ENCODE data around the gene ALG10B. TPM values are rescaled to one million over a fixed set of nuclear protein-coding genes. Genes with fewer than 3 reads are reported as not detected.

Gene ALG10B, protein sequence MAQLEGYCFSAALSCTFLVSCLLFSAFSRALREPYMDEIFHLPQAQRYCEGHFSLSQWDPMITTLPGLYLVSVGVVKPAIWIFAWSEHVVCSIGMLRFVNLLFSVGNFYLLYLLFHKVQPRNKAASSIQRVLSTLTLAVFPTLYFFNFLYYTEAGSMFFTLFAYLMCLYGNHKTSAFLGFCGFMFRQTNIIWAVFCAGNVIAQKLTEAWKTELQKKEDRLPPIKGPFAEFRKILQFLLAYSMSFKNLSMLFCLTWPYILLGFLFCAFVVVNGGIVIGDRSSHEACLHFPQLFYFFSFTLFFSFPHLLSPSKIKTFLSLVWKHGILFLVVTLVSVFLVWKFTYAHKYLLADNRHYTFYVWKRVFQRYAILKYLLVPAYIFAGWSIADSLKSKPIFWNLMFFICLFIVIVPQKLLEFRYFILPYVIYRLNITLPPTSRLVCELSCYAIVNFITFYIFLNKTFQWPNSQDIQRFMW
- 9.9 and 15.7 TPM in 2 replicates for total RNA-seq (ENCODE audit: low replicate concordance)

GRCh38 chr12:38316391-38317129, at the start of gene ALG10B:
Gene ALG10B (plus strand): TSS chr12:38316774. CDS start chr12:38316894, 120 bp downstream.
- H2AFZ ChIP-seq (replicated peaks), result peak within 1 kb of the TSS; percentile 99
- Mint-ChIP-seq H3K9me3 (no peaks in the 10 kb centered on the region), H3K4me3 (peak within 1 kb of the TSS; percentile 95), H3K27ac (peak within 1 kb of the TSS; percentile 82), H3K27me3 (ENCODE audit: insufficient read depth, low read depth) (no peaks in the 10 kb centered on the region), H3K4me1 (peaks cover 11% of the 10 kb centered on the region), H3K36me3 (no peaks in the 10 kb centered on the region)
- no peaks in the 10 kb centered on the region for H3K9me3 ChIP-seq (ENCODE audit: low read depth)
- H3K27me3 ChIP-seq, result no peaks in the 10 kb centered on the region
- no peaks in the 10 kb centered on the region for H3F3A ChIP-seq (ENCODE audit: low read depth)
- peak; percentile 96 for DNase-seq (ENCODE audit: low spot score)
- H3K4me2 ChIP-seq, result peak within 1 kb of the TSS; percentile 82
- H4K20me1 ChIP-seq (ENCODE audit: low read depth), result no peaks in the 10 kb centered on the region
- H3K79me2 ChIP-seq (ENCODE audit: low read depth), result peaks cover 4% of the 10 kb centered on the region
- H3K27ac ChIP-seq, result no peak within 1 kb of the TSS
- peak within 1 kb of the TSS; percentile 70 for H3K4me3 ChIP-seq
- H3K4me1 ChIP-seq, result peaks cover 3% of the 10 kb centered on the region
- H3K9ac ChIP-seq, result peak within 1 kb of the TSS; percentile 64
- no peaks in the 10 kb centered on the region for H3K36me3 ChIP-seq
- TF ChIP-seq EZH2phosphoT487 (IDR thresholded peaks at IDR 0.05), result no peak
- TF ChIP-seq, protein P1, sequence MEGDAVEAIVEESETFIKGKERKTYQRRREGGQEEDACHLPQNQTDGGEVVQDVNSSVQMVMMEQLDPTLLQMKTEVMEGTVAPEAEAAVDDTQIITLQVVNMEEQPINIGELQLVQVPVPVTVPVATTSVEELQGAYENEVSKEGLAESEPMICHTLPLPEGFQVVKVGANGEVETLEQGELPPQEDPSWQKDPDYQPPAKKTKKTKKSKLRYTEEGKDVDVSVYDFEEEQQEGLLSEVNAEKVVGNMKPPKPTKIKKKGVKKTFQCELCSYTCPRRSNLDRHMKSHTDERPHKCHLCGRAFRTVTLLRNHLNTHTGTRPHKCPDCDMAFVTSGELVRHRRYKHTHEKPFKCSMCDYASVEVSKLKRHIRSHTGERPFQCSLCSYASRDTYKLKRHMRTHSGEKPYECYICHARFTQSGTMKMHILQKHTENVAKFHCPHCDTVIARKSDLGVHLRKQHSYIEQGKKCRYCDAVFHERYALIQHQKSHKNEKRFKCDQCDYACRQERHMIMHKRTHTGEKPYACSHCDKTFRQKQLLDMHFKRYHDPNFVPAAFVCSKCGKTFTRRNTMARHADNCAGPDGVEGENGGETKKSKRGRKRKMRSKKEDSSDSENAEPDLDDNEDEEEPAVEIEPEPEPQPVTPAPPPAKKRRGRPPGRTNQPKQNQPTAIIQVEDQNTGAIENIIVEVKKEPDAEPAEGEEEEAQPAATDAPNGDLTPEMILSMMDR (IDR thresholded peaks at IDR 0.05), result peak; percentile 71
- TF ChIP-seq EZH2 (IDR thresholded peaks at IDR 0.05), result peak; percentile 46

- no peak overlapping the region for H3K9ac ChIP-seq
- no peaks in the 10 kb centered on the region for H3K27me3 ChIP-seq
- H4K20me1 ChIP-seq (ENCODE audit: low read depth), result no peaks in the 10 kb centered on the region
- no peaks in the 10 kb centered on the region for H3K36me3 ChIP-seq
- TF ChIP-seq EZH2 (IDR thresholded peaks at IDR 0.05) (no peak), EZH2phosphoT487 (IDR thresholded peaks at IDR 0.05) (no peak)
- TF ChIP-seq, protein P1 (IDR thresholded peaks at IDR 0.05), result no peak
- H3K9me3 Mint-ChIP-seq, result peaks cover 9% of the 10 kb centered on the region
- H3K4me2 ChIP-seq, result no peak overlapping the region
- H3K27ac Mint-ChIP-seq, result no peak overlapping the region
- no peaks in the 10 kb centered on the region for H3K36me3 Mint-ChIP-seq
- no peak overlapping the region for H3K4me3 ChIP-seq
- H3K4me3 Mint-ChIP-seq, result no peak overlapping the region
- H3K4me1 Mint-ChIP-seq, result no peaks in the 10 kb centered on the region
- H3K4me1 ChIP-seq, result no peaks in the 10 kb centered on the region
- no peaks in the 10 kb centered on the region for H3K79me2 ChIP-seq (ENCODE audit: low read depth)
- no peak overlapping the region for H3K27ac ChIP-seq
- H3F3A ChIP-seq (ENCODE audit: low read depth), result no peaks in the 10 kb centered on the region
- peaks cover 3% of the 10 kb centered on the region for H3K27me3 Mint-ChIP-seq (ENCODE audit: insufficient read depth, low read depth)
- no peak overlapping the region for H2AFZ ChIP-seq (replicated peaks)
- peaks cover 23% of the 10 kb centered on the region for H3K9me3 ChIP-seq (ENCODE audit: low read depth)
- no peak for DNase-seq (ENCODE audit: low spot score)
Observed at GRCh38 chr12:38268612-38269011, 48.0 kb upstream of the ALG10B start.

- no peak for DNase-seq (ENCODE audit: low spot score)
Observed at GRCh38 chr12:38269897-38270296, 46.7 kb upstream of the ALG10B start.

More at GRCh38 chr12:38269897-38270296, 46.7 kb upstream of the ALG10B start:
- Histone ChIP-seq H3K4me2 (no peak overlapping the region), H2AFZ (replicated peaks) (no peak overlapping the region), H3K36me3 (no peaks in the 10 kb centered on the region), H3K79me2 (ENCODE audit: low read depth) (no peaks in the 10 kb centered on the region), H3F3A (ENCODE audit: low read depth) (no peaks in the 10 kb centered on the region), H4K20me1 (ENCODE audit: low read depth) (no peaks in the 10 kb centered on the region), H3K4me1 (no peaks in the 10 kb centered on the region), H3K9me3 (ENCODE audit: low read depth) (peaks cover 23% of the 10 kb centered on the region), H3K4me3 (no peak overlapping the region), H3K27me3 (no peaks in the 10 kb centered on the region), H3K9ac (no peak overlapping the region), H3K27ac (no peak overlapping the region)
- Mint-ChIP-seq H3K27ac (no peak overlapping the region), H3K36me3 (no peaks in the 10 kb centered on the region), H3K4me3 (no peak overlapping the region), H3K9me3 (peaks cover 7% of the 10 kb centered on the region), H3K27me3 (ENCODE audit: insufficient read depth, low read depth) (peaks cover 3% of the 10 kb centered on the region), H3K4me1 (no peaks in the 10 kb centered on the region)
- TF ChIP-seq, protein P1 (IDR thresholded peaks at IDR 0.05), result no peak
- TF ChIP-seq EZH2phosphoT487 (IDR thresholded peaks at IDR 0.05) (no peak), EZH2 (IDR thresholded peaks at IDR 0.05) (no peak)

Data from neural progenitor cell (in vitro differentiated cells).